ENCODE data around the gene ATP2A1.
"Not testable (repeated sequence)": the region's sequence is repeated elsewhere in the genome, so short reads cannot be mapped to it uniquely, and the experiment has no call there.

ATP2A1 gene

GRCh38 chr16:28883221-28883996 lies 5.1 kb downstream of the ATP2A1 start:
- no peak for DNase-seq

GRCh38 chr16:28884045-28884444 lies 5.8 kb downstream of the ATP2A1 start:
- no peak for DNase-seq

- DNase-seq: no peak
Measured at GRCh38 chr16:28886945-28887344, 8.7 kb downstream of the ATP2A1 start.

GRCh38 chr16:28890355-28890754 lies 12.1 kb downstream of the ATP2A1 start:
- not testable (repeated sequence) for DNase-seq

- no peak for DNase-seq
Measured at GRCh38 chr16:28891964-28892890, 13.9 kb downstream of the ATP2A1 start.

- no peak for DNase-seq
Measured at GRCh38 chr16:28893291-28893690, 15.0 kb downstream of the ATP2A1 start.

GRCh38 chr16:28895609-28896008 lies 17.3 kb downstream of the ATP2A1 start:
- no peak for DNase-seq

GRCh38 chr16:28897826-28898225 lies 19.5 kb downstream of the ATP2A1 start:
- DNase-seq: no peak

GRCh38 chr16:28898266-28898665 lies 20.0 kb downstream of the ATP2A1 start:
- DNase-seq: no peak

GRCh38 chr16:28898942-28899341 lies 20.7 kb downstream of the ATP2A1 start:
- DNase-seq: no peak

GRCh38 chr16:28899882-28900590 lies 21.7 kb downstream of the ATP2A1 start:
- DNase-seq: no peak

- DNase-seq: no peak
Measured at GRCh38 chr16:28900601-28901000, 22.3 kb downstream of the ATP2A1 start.

GRCh38 chr16:28901862-28902261 lies 23.6 kb downstream of the ATP2A1 start:
- DNase-seq: no peak

GRCh38 chr16:28902909-28903308 lies 24.6 kb downstream of the ATP2A1 start:
- no peak for DNase-seq

GRCh38 chr16:28903344-28904042 lies 25.2 kb downstream of the ATP2A1 start:
- no peak for DNase-seq

GRCh38 chr16:28904363-28904762 lies 26.1 kb downstream of the ATP2A1 start:
- no peak for DNase-seq

GRCh38 chr16:28904828-28905227 lies 26.5 kb downstream of the ATP2A1 start:
- no peak for DNase-seq

GRCh38 chr16:28905229-28905754 lies 27.0 kb downstream of the ATP2A1 start:
- no peak for DNase-seq

- DNase-seq: no peak
Measured at GRCh38 chr16:28905800-28906372, 27.6 kb downstream of the ATP2A1 start.

- DNase-seq: no peak
Measured at GRCh38 chr16:28910086-28911031, 32.1 kb downstream of the ATP2A1 start.

- no peak for DNase-seq
Measured at GRCh38 chr16:28912558-28912957, 34.3 kb downstream of the ATP2A1 start.

Measured in stimulated activated CD4-positive, alpha-beta T cell treated with anti-CD3 and anti-CD28 coated beads, Interleukin-2, amount 100 ng/mL, for 24 hours (primary cell).